HEK293T (cell line): Measurements from ENCODE around the gene AOC1.

Experiments used
- ARNT ChIP-seq: fragments of 450-650 bp; IDR thresholded peaks from 2 replicates; pipeline ENCODE4 v1.6.1; 2017; ENCODE audit warnings: mild to moderate bottlenecking
- BHLHE40 ChIP-seq: fragments of 450-650 bp; IDR thresholded peaks from 2 replicates; pipeline ENCODE4 v1.6.1; 2016; ENCODE audit warnings: mild to moderate bottlenecking, moderate library complexity, borderline replicate concordance
- FOXM1 ChIP-seq: fragments of 450-650 bp; IDR thresholded peaks from 2 replicates; pipeline ENCODE4 v1.6.1; 2017; ENCODE audit warnings: mild to moderate bottlenecking, borderline replicate concordance
- SP1 ChIP-seq: fragments of 450-650 bp; IDR thresholded peaks from 2 replicates; pipeline ENCODE4 v1.6.1; 2017
- SUZ12 ChIP-seq: fragments of 450-650 bp; IDR thresholded peaks from 2 replicates; pipeline ENCODE4 v1.6.1; 2016; ENCODE audit warnings: mild to moderate bottlenecking

DNA sequence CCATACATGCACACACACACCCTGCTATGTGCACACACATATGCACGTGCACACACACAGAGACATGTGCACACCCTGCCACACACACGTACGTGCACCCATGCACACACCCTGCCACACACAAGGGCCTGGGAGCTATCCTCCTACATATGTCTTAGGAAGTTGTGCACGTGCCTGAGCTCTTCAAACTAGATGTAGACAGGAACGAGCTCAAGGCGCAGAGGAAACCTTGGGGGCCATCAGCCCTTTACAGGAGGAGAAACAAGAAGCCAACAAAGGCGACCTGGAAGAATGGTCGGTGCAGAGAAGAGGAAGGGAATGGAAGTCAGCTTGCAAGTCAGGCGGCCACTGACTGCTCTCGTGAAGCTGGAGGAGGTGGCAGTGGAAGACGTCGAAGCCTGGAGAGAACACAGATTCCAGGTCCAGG, 58.7 kb downstream of the AOC1 start:
- no peak for TF ChIP-seq FOXM1
- no peak for TF ChIP-seq BHLHE40
- TF ChIP-seq SUZ12, result no peak
- no peak for TF ChIP-seq SP1
- TF ChIP-seq ARNT, result no peak
